Panc1 (cell line): ENCODE results near the gene INPP4B. TPM values are rescaled to one million over a fixed set of nuclear protein-coding genes. Genes with fewer than 3 reads are reported as not detected.

Experiments used
- ATAC-seq: fragments of 200-7000 bp; cut with Tn5 transposase; 2 replicates; pipeline ENCODE4 v1.9.1; 2020; ENCODE audit warnings: mild to moderate bottlenecking, moderate library complexity
- BruUV-seq: library from RNA; stranded (reverse); fragments of 400-500 nt; replicated peaks from 2 replicates; lab custom pipeline; 2021; lab: Mats Ljungman, UMichigan
- CTCF ChIA-PET: fragments of 300-600 bp; sonication (Branson Sonifier 250); formaldehyde crosslinking; loops from one replicate; lab custom pipeline; 2022; ENCODE audit warnings: antibody characterized with exemption; lab: Charles Lee
- POLR2A ChIA-PET: fragments of 300-600 bp; sonication (Branson Sonifier 250); formaldehyde crosslinking; loops from one replicate; lab custom pipeline; 2022; ENCODE audit warnings: antibody characterized with exemption; lab: Charles Lee
- DNase-seq: peaks from one replicate; pipeline ENCODE4 v3.0.0-alpha.2; 2010; ENCODE audit warnings: low read depth, low spot score
- H3K27ac ChIP-seq: 2 replicates; pipeline ENCODE4 v1.5.1; 2011; ENCODE audit warnings: mild to moderate bottlenecking, low read length, inconsistent platforms
- H3K27me3 ChIP-seq: fragments of 200-500 bp; sonication (Bioruptor generic); 2 replicates; pipeline ENCODE4 v1.6.0; 2014; ENCODE audit warnings: low read length, inconsistent platforms; ENCODE audit not compliant: control insufficient read depth, insufficient read depth
- H3K36me3 ChIP-seq: fragments of 200-500 bp; sonication (Bioruptor generic); 2 replicates; pipeline ENCODE4 v1.5.1; 2014; ENCODE audit warnings: inconsistent platforms, mild to moderate bottlenecking, low read length, moderate library complexity; ENCODE audit not compliant: control insufficient read depth, insufficient read depth
- H3K4me1 ChIP-seq: 2 replicates; pipeline ENCODE4 v1.5.1; 2011; ENCODE audit warnings: inconsistent platforms, mild to moderate bottlenecking, low read length, moderate library complexity; ENCODE audit not compliant: control insufficient read depth, insufficient read depth
- H3K4me3 ChIP-seq, 2 experiments: 2 replicates each; pipeline ENCODE4 v1.5.1; 2011 to 2012; ENCODE audit warnings: low read depth in 2 of 2, low read length in 2 of 2, mild to moderate bottlenecking in 2 of 2, inconsistent platforms in 1 of 2, moderate library complexity in 1 of 2
- H3K9me3 ChIP-seq: fragments of 200-500 bp; sonication (Bioruptor generic); 2 replicates; pipeline ENCODE4 v1.5.1; 2014; ENCODE audit warnings: low read depth, mild to moderate bottlenecking, inconsistent platforms, low read length, moderate library complexity; ENCODE audit not compliant: control insufficient read depth, insufficient read depth
- CTCF ChIP-seq: fragments of 450-650 bp; IDR thresholded peaks from 2 replicates; pipeline ENCODE4 v1.5.1; 2017; ENCODE audit warnings: mild to moderate bottlenecking
- POLR2AphosphoS5 ChIP-seq: IDR thresholded peaks from 2 replicates; pipeline ENCODE4 v1.6.1; 2012; ENCODE audit warnings: mild to moderate bottlenecking, low read depth, low read length, moderate library complexity
- REST ChIP-seq, 2 experiments: IDR thresholded peaks; 2 replicates each; pipeline ENCODE4 v1.6.1; 2011 to 2012; ENCODE audit warnings: low read depth in 2 of 2, control low read depth in 1 of 2, low read length in 1 of 2, mild to moderate bottlenecking in 1 of 2, moderate library complexity in 1 of 2; ENCODE audit not compliant: insufficient read depth in 1 of 2
- SIN3A ChIP-seq: IDR thresholded peaks from 2 replicates; pipeline ENCODE4 v1.6.1; 2012; ENCODE audit warnings: low read depth, mild to moderate bottlenecking, low read length, moderate library complexity, borderline replicate concordance; ENCODE audit not compliant: insufficient read depth
- TCF7L2 ChIP-seq: IDR thresholded peaks from 2 replicates; pipeline ENCODE4 v1.6.1; 2011; ENCODE audit warnings: mild to moderate bottlenecking, low read depth, low read length, inconsistent platforms
- in situ Hi-C: cut with HindIII; loops from 2 replicates; pipeline ENCODE4 v1.10.0; 2016; ENCODE audit warnings: low sequenced_read_pairs, low pct_unique_long_range_greater_than_20kb
- intact Hi-C: fragments of 100-400 bp; cut with micrococcal nuclease; formaldehyde crosslinking; loops from one replicate; pipeline ENCODE4 v1.10.0; 2022; ENCODE audit not compliant: unreplicated experiment
- total RNA-seq: library from RNA; stranded (reverse); gene quantifications from one replicate; pipeline ENCODE4 v1.2.1, GENCODE V29; 2021; ENCODE audit not compliant: unreplicated experiment

INPP4B gene
- total RNA-seq, 1 experiment from 2014 or later, result 4.5 TPM

GRCh38 chr4:142565771-142566170 lies 280.3 kb downstream of the INPP4B start:
- in situ Hi-C loops (no loop called here), intact Hi-C loops (no loop called here)
- H3K4me1 ChIP-seq, result no peaks in the 10 kb centered on the region
- no peak overlapping the region for H3K4me3 ChIP-seq
- no peaks in the 10 kb centered on the region for H3K36me3 ChIP-seq
- CTCF ChIA-PET, result no interaction called here
- BruUV-seq, result no TSS peak
- no peak for TF ChIP-seq TCF7L2
- no peak for TF ChIP-seq REST (IDR thresholded peaks at IDR 0.05; ENCODE audit: insufficient read depth in 1 of 2, low read depth in 2 of 2, low read length in 1 of 2)
- TF ChIP-seq CTCF, result no peak
- no peak for TF ChIP-seq SIN3A
- TF ChIP-seq POLR2AphosphoS5, result no peak
- POLR2A ChIA-PET, result no interaction called here
- ATAC-seq (no peak), DNase-seq (no peak)
- H3K27ac ChIP-seq, result peak overlapping the region; percentile 39; the same call in 1 of the 2 replicates
- no peaks in the 10 kb centered on the region for H3K27me3 ChIP-seq
- H3K9me3 ChIP-seq, result no peaks in the 10 kb centered on the region

GRCh38 chr4:142563682-142564291 lies 282.3 kb downstream of the INPP4B start:
- ATAC-seq (no peak), DNase-seq (no peak)
- ChIA-PET CTCF (no interaction called here), POLR2A (no interaction called here)
- Histone ChIP-seq H3K27ac (no peak overlapping the region), H3K27me3 (no peaks in the 10 kb centered on the region), H3K9me3 (no peaks in the 10 kb centered on the region), H3K4me3 (no peak overlapping the region), H3K4me1 (no peaks in the 10 kb centered on the region), H3K36me3 (no peaks in the 10 kb centered on the region)
- no TSS peak for BruUV-seq
- in situ Hi-C loops (no loop called here), intact Hi-C loops (no loop called here)
- TF ChIP-seq SIN3A, result no peak
- TF ChIP-seq POLR2AphosphoS5, result no peak
- no peak for TF ChIP-seq CTCF
- no peak for TF ChIP-seq REST (IDR thresholded peaks at IDR 0.05; ENCODE audit: insufficient read depth in 1 of 2, low read depth in 2 of 2, low read length in 1 of 2)
- TF ChIP-seq TCF7L2, result no peak
